GM21515 (cell line): Measurements from ENCODE around the gene ACSL5.
"Not testable (repeated sequence)": the region's sequence is repeated elsewhere in the genome, so short reads cannot be mapped to it uniquely, and the experiment has no call there.

Experiments
- ATAC-seq: cut with Tn5 transposase; IDR thresholded peaks from one replicate; pipeline ENCODE4 v1.9.1; 2021; ENCODE audit not compliant: unreplicated experiment

The ACSL5 gene

GRCh38 chr10:112456533-112456932, 82.6 kb downstream of the ACSL5 start:
- ATAC-seq: no peak

GRCh38 chr10:112460366-112460765, 86.5 kb downstream of the ACSL5 start:
- no peak for ATAC-seq

GRCh38 chr10:112461029-112461887, 87.3 kb downstream of the ACSL5 start:
- ATAC-seq: no peak

GRCh38 chr10:112464074-112464473, 90.2 kb downstream of the ACSL5 start:
- ATAC-seq: not testable (repeated sequence)

GRCh38 chr10:112465299-112465883, 91.5 kb downstream of the ACSL5 start:
- no peak for ATAC-seq

- no peak for ATAC-seq
Observed at GRCh38 chr10:112466802-112467201, 92.9 kb downstream of the ACSL5 start.

- no peak for ATAC-seq
Observed at GRCh38 chr10:112467541-112468075, 93.7 kb downstream of the ACSL5 start.

- ATAC-seq: peak; percentile 81
Observed at GRCh38 chr10:112471878-112472487, 98.1 kb downstream of the ACSL5 start.

GRCh38 chr10:112475575-112476218, 101.8 kb downstream of the ACSL5 start:
- ATAC-seq: no peak
